OCI-LY7 (cell line): Measurements from ENCODE around the gene TASOR2.

ENCODE experiments used
- EZH2phosphoT487 ChIP-seq: fragments of 200-600 bp; sonication (generic); IDR thresholded peaks from 2 replicates; pipeline ENCODE4 v1.6.1; 2018; ENCODE audit warnings: low read depth, borderline replicate concordance, mild to moderate bottlenecking, mixed run types, antibody characterized with exemption, low read length, moderate library complexity, mixed read lengths
- TF ChIP-seq, protein P1 (sequence below): fragments of 200-600 bp; sonication (generic); conservative IDR thresholded peaks from 2 replicates; pipeline ENCODE4 v1.5.1; 2014; ENCODE audit warnings: mild to moderate bottlenecking, antibody characterized with exemption, low read length, moderate library complexity, mixed read lengths

- TF ChIP-seq EZH2phosphoT487, result no peak
- TF ChIP-seq, protein P1, sequence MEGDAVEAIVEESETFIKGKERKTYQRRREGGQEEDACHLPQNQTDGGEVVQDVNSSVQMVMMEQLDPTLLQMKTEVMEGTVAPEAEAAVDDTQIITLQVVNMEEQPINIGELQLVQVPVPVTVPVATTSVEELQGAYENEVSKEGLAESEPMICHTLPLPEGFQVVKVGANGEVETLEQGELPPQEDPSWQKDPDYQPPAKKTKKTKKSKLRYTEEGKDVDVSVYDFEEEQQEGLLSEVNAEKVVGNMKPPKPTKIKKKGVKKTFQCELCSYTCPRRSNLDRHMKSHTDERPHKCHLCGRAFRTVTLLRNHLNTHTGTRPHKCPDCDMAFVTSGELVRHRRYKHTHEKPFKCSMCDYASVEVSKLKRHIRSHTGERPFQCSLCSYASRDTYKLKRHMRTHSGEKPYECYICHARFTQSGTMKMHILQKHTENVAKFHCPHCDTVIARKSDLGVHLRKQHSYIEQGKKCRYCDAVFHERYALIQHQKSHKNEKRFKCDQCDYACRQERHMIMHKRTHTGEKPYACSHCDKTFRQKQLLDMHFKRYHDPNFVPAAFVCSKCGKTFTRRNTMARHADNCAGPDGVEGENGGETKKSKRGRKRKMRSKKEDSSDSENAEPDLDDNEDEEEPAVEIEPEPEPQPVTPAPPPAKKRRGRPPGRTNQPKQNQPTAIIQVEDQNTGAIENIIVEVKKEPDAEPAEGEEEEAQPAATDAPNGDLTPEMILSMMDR, result no peak
These were observed 21.7 kb upstream of the TASOR2 start for GRCh38 chr10:5662708-5663579.
